Activated gamma-delta T cell (primary cell): Measurements from ENCODE around the gene SLC22A31.
"Not testable (repeated sequence)": the region's sequence is repeated elsewhere in the genome, so short reads cannot be mapped to it uniquely, and the experiment has no call there.

Source experiments
- DNase-seq: peaks from one replicate; lab custom pipeline; 2025; lab: John Stamatoyannopoulos, UW

Gene SLC22A31

DNA sequence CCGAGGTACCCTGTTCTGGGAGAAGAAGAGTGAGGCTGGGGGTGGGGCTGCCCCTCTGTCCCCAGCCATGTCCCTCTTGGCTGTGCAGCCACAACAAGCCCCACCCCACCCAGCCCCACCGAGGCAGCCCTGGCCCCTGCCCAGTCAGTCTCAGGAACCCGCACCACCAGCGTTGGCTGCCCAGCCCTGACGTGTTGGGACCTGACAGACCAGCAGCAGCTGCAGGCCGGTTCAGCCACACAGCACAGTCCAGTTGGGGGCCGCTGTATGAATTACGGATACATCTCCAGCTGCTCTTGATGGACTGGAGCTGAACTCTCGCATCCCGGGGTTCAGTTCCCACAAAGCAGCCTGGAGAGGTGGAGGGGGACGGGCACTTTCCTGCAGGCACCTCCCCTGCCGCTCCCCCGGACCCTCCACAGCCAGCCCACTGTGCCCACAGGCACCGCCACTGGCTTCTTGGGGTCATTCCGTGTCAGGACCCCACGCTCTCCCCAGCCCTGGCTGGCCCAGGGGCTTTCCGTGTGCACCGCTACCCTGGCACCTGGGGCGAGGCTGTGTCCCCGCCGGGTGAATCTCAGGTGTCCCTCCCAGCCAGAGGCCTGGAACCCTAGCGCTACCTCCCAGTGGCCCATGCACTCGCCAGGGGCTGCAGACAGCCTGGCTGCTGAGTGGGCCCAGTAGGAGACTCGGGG lies 21.7 kb downstream of the SLC22A31 start:
- no peak for DNase-seq

DNA sequence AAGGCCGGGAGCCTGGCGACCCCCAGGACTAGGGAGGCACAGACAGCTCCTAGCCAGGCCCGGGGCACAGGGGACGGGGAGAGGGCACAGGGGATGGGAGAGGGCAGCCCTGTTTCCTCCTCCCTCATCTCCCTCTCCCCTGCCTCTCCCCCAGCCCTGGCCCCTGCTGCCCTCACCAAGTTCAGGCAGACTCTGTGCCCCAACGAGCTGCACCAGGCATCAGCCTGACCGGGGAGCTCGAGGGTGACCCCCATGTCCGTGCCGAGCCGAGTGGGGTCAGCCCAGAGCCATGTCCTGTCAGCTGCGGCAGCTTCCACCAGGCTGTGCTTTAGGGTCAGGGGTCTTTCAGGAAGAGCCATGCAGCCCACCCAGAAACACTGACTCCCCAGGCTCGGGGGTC lies 22.8 kb downstream of the SLC22A31 start:
- no peak for DNase-seq

DNA sequence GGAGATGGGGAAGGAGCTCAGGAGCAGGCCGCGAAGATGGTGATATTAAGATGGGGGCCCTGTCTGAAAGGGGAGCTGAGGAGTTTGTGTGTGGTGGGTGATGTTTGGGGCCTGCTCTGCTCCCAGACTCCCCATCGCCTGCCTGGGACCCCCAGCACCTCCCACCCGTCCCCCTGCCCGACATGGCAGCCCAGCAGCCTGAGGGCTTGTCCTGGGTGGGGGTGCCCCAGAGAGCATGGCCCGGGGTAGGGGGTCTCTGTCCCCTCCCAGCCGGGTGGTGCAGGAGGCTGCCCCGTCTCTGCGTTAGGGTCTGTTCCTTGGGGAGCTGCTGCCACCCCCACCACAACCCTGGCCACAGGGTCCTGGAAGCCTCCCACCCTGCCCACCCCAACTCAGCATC lies 23.6 kb downstream of the SLC22A31 start:
- no peak for DNase-seq

DNA sequence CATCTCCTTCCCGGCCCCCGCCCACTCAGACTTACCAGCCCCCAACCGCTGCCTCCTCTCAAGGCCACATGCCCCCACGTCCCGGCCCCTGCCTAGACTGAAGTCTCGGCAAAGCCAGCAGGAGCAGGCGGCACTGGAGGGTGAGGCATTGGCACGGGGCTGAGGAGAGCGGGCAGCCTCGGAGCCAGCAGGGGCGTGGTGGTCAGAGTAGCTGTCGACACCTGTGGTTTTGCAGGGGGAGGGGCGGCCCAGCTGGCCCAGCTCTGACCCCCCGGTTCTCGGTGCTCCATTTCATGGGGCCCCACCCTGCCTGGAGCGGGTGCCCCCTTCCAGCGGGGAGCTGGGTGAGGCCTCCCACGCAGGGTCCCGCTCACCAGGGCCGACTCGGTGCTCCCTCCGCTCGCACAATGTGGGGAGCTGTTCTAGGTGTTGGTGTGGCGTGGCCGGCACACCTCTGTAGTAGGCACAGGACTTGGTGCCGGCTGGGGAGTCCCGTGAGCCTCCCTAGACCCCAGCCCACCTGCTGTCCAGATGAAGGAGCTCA lies 24.1 kb downstream of the SLC22A31 start:
- DNase-seq = no peak

DNA sequence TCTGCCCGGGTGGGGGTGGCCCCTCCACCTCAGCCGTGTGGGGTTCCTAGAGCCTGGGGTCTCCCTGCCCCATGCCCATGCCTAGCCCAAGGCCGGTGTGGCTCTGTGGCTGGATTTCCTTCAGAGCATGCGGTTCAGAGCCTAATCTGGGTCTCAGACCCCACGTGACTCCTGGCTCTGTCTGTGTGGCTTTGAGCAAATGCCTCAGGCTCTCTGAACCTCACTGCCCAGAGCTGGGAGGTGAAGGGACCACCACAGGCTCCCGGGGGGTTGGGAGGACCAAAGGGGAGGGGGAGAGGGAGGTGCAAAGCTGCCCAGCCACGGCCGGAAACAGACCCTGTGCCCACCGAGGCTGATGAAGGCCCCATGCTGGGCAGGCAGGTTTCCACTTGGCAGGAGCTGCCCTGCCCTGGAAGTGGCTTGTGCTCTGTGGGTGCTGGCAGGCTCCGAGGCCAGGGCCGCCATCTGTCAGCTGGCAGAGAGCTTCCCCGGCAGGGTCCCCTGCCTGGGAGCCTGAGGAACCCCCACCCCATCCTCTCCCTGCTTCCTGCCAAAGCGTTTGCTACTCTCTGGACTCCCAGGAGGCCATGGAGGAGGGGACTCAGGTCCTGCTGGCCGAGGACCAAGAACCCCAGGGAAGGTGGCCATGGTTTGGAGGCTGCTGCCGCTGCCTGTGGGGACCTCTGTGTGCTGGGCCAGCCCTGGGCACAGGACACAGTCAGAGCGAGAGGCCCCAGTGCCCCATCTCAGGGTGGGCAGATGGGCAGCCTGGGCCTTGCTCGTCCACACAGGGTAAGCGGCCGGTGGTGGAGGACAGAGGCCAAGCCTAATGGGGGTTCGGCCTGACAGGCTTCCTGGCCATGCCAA lies 24.8 kb downstream of the SLC22A31 start:
- no peak for DNase-seq

DNA sequence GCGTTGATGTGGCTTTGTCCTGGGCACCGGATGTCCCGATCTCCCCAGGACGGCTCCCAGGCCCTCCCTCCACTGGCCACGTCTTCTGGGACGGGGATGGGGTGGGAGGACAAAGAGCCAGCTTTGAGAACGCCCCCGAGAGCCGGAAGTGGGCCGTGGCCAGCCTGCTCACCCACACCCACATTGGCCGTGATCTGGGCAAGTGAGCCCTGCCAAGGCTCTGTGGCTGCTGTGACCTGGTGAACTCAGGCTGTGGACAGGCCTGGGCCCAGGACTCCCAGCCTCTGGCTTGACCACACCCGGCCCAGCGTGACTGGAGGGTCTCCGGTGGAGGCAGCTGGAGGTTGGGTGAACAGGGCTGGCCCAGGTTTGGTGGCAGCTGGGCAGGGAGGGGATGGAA lies 25.5 kb downstream of the SLC22A31 start:
- DNase-seq = no peak

GRCh38 chr16:89174055-89174827 lies 26.1 kb downstream of the SLC22A31 start:
- no peak for DNase-seq

GRCh38 chr16:89173174-89173921 lies 27.0 kb downstream of the SLC22A31 start:
- DNase-seq = no peak

GRCh38 chr16:89172528-89173173 lies 27.7 kb downstream of the SLC22A31 start:
- DNase-seq = no peak

DNA sequence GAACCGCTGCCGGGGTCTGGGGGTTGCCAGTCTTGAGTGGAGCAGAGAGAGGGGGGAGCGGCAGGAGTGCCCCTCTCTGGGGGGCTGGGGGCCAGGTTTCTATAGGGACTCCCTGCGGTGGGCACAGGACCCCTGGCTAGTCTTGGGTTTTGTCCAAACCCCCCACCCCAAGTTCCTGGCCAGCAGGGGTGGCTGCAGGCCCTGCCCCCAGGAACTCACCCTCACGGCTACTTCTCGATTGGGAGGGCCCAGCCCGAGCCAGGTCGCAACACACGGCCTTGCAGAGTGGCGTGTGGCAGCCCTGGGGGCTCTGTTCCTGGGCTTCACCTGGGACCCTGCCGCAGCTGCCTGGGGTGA lies 28.2 kb downstream of the SLC22A31 start:
- no peak for DNase-seq

DNA sequence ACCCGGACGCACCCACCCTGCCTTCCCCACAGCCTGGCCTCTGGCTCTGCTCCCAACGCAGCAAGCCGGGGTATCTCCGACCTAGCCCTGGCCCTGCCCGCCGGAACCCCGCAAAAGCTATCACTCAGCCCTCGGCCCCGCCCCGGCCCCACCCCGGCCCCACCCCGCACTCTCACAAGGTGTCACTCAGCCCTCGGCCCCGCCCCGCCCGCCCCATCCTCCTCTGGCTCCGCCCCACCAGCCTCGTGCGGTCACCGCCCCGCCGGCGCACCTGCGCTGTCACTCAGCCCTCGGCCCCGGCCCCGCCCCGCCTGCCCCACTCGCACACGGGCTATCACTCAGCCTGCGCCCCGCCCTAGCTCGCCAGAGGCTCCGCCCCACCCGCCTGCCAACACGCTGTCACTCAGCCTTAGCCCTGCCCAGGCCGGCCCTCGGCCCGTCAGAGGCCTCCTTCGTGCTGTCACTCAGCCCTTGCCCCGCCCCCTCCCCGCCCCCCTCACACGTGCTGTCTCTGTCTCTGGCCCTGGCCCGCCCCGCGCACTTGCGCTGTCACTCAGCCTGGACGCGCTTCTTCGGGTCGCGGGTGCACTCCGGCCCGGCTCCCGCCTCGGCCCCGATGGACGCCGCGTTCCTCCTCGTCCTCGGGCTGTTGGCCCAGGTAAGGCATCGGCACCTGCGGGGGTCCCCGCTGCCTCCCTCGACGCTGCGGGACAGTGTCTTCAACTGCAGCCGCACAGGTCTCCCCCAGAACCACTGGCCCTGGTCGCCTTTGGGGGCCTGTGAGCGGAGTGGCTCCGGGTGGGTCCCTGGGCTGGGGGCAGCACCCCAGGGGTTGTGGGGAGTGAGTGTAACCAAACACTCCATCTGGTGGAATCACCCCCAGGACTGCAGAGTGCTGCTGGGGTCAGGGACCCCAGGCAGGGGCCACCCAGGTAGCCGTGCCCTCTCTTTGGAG lies 28.8 kb downstream of the SLC22A31 start, which contains the start of gene CDH15:
Gene CDH15 (plus strand): TSS at position 533 of the 955 bp plus-strand sequence. CDS start 84 bp downstream, at position 617.
- peak; percentile 88 for DNase-seq

- DNase-seq = no peak
Observed at GRCh38 chr16:89170346-89171215, 29.8 kb downstream of the SLC22A31 start.

DNA sequence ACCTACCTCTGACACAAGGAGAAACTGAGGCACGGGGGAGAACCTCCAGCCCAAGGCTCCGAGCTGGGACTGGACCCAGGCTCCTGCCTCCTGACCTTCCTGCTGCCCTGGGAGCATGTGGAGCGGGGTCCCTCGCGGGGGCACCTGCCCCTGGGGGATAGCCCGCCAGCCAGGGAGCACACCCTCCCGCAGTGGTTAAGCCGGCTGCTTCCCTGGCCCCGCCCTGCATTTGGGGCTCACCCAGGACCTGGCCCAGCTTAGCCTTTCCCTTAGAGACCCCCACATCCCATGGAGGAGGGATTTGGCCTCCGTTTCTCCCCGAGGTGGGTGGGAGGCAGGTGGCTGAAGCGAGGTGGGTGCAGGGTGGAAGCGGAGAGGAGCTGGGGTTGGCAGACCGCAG lies 30.6 kb downstream of the SLC22A31 start:
- no peak for DNase-seq

- no peak for DNase-seq
Observed at GRCh38 chr16:89168381-89169189, 31.8 kb downstream of the SLC22A31 start.

DNA sequence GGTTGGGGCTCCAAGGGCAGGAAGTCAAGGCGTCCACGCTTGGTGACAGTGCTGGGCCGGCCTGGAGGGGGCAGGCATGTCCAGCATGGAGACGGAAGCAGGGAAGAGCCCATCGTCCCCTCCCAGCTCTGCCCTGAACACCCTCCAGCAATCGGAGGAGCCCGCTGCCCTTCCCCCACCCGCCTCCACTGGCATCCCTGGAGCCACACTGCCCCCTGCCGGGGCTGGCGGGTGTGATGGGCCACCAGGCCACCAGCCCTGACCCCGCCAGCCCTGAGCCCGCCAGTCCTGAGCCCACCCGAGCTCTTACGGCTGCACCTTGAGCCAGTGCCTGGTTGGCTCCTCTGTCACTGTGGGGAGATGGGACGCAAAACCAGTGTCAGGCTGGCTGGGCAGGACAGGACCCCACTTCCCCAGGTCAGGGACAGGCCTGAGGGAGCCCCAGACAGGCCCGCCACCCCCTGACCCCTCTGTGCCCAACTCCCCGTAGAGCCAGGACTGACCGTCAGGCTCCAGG lies 32.9 kb downstream of the SLC22A31 start:
- DNase-seq = peak; percentile 49

DNA sequence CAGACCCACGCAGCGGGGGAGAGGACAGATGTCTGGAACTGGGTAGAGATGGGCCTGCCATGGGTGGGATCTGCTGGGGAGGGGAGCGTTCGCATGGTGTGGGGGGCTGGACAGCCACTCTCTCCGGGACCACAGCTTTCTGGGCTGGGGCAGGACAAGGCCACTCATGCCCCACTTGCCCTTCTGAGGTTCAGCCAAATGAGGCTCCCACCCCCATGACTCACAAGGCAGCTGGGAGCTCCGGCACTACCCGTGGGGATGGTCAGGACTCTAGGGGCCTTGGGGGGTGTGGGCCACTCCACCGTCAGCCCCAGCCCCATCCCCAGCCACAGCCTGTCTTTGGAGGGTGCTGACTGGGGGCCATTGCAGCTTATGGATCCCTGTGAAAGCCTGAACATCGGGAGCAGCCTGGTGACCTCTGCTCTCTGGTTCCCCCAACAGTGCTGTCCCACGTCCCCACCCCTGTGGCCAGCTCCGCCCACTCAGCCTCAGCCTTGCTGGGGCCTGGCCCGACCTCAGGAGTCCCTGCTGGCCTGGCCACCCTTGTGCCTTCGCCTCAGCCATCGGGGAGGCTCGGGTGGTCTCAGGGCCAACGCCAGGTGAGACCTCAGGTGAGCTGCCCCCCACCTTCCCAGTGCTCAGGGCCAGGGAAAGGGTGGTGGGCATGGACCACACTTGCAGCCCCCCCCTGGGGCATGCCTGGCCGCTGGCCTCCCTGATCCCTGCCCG lies 33.5 kb downstream of the SLC22A31 start:
- no peak for DNase-seq

DNA sequence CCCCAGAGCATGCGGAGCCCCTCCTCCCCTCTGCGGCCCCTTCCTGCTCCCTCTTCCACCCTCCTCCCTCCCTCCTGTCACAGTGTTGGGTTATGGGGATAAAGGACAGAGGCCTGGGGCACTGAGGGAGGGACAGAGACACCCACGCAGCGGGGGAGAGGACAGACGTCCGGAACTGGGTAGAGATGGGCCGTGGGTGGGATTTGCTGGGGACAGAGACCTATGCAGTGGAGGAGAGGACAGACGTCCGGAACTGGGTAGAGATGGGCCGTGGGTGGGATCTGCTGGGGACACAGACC lies 34.7 kb downstream of the SLC22A31 start:
- DNase-seq = not testable (repeated sequence)
